Measurements from ENCODE around the gene NAP1L1.

NAP1L1 gene

GRCh38 chr12:76117067-76117691 lies 32.7 kb upstream of the NAP1L1 start:
- DNase-seq (ENCODE audit: low read depth): peak; percentile 86
- peak; percentile 27; the same call in 1 of the 2 replicates for TF ChIP-seq CTCF (IDR thresholded peaks at IDR 0.05; ENCODE audit: control insufficient read depth, extremely low read depth, insufficient read depth)
- H3K4me3 ChIP-seq (ENCODE audit: low read depth, low read length): no peak overlapping the region

GRCh38 chr12:76113800-76114757 lies 29.6 kb upstream of the NAP1L1 start:
- TF ChIP-seq CTCF (IDR thresholded peaks at IDR 0.05; ENCODE audit: control insufficient read depth, extremely low read depth, insufficient read depth): no peak
- no peak overlapping the region for H3K4me3 ChIP-seq (ENCODE audit: low read depth, low read length)
- no peak for DNase-seq (ENCODE audit: low read depth)

GRCh38 chr12:76111209-76111749 lies 26.8 kb upstream of the NAP1L1 start:
- no peak for TF ChIP-seq CTCF (IDR thresholded peaks at IDR 0.05; ENCODE audit: control insufficient read depth, extremely low read depth, insufficient read depth)

GRCh38 chr12:76109879-76110278 lies 25.4 kb upstream of the NAP1L1 start:
- no peak overlapping the region for H3K4me3 ChIP-seq (ENCODE audit: low read depth, low read length)
- TF ChIP-seq CTCF (IDR thresholded peaks at IDR 0.05; ENCODE audit: control insufficient read depth, extremely low read depth, insufficient read depth): no peak
- no peak for DNase-seq (ENCODE audit: low read depth)

More at GRCh38 chr12:76111209-76111749, 26.8 kb upstream of the NAP1L1 start:
- no peak overlapping the region for H3K4me3 ChIP-seq (ENCODE audit: low read depth, low read length)
- DNase-seq (ENCODE audit: low read depth): no peak

- H3K4me3 ChIP-seq (ENCODE audit: low read depth, low read length): no peak overlapping the region
- no peak for TF ChIP-seq CTCF (IDR thresholded peaks at IDR 0.05; ENCODE audit: control insufficient read depth, extremely low read depth, insufficient read depth)
- DNase-seq (ENCODE audit: low read depth): no peak
Observed at GRCh38 chr12:76108356-76108755, 23.9 kb upstream of the NAP1L1 start.

GRCh38 chr12:76106631-76107030 lies 22.1 kb upstream of the NAP1L1 start:
- no peak for TF ChIP-seq CTCF (IDR thresholded peaks at IDR 0.05; ENCODE audit: control insufficient read depth, extremely low read depth, insufficient read depth)
- H3K4me3 ChIP-seq (ENCODE audit: low read depth, low read length): no peak overlapping the region
- DNase-seq (ENCODE audit: low read depth): no peak

All from LNCaP clone FGC (cell line).